Fibroblast of lung (primary cell): Measurements from ENCODE around the gene IKBIP. TPM values are rescaled to one million over a fixed set of nuclear protein-coding genes. Genes with fewer than 3 reads are reported as not detected.

ENCODE experiments used
- DNase-seq, 2 donors: peaks; one replicate each; pipeline versions ENCODE4 v3.0.0 to v3.0.0-alpha.2; 2010; ENCODE audit warnings: low read depth in 2 of 2
- H2AFZ ChIP-seq: 2 replicates; pipeline ENCODE4 v1.5.1; 2012; ENCODE audit warnings: low read length, control low read depth, inconsistent platforms
- H3K27ac ChIP-seq: 2 replicates; pipeline ENCODE4 v1.5.1; 2011; ENCODE audit warnings: low read length, control low read depth; ENCODE audit not compliant: insufficient read depth
- H3K27me3 ChIP-seq: 2 replicates; pipeline ENCODE4 v1.5.1; 2011; ENCODE audit warnings: mild to moderate bottlenecking, low read length; ENCODE audit not compliant: control insufficient read depth, insufficient read depth
- H3K36me3 ChIP-seq: 2 replicates; pipeline ENCODE4 v1.5.1; 2011; ENCODE audit warnings: low read length; ENCODE audit not compliant: control insufficient read depth, insufficient read depth
- H3K4me1 ChIP-seq: 2 replicates; pipeline ENCODE4 v1.5.1; 2011; ENCODE audit warnings: low read length; ENCODE audit not compliant: control insufficient read depth, insufficient read depth; ENCODE audit errors: extremely low read depth
- H3K4me2 ChIP-seq: 2 replicates; pipeline ENCODE4 v1.5.1; 2011; ENCODE audit warnings: low read length, control low read depth; ENCODE audit not compliant: insufficient read depth; ENCODE audit errors: extremely low read depth
- H3K4me3 ChIP-seq, 4 experiments: fragments of 200-600 bp in 1 of 4; sonication (generic) in 1 of 4; replicated peaks in 1 of 4; 2 replicates each; pipeline ENCODE4 v1.5.1; 2011 to 2016; ENCODE audit warnings: low read length in 4 of 4, low read depth in 3 of 4, mild to moderate bottlenecking in 3 of 4, control low read depth in 2 of 4, inconsistent platforms in 1 of 4, mixed read lengths in 1 of 4; ENCODE audit not compliant: insufficient read depth in 1 of 4; ENCODE audit errors: control extremely low read depth in 1 of 4
- H3K79me2 ChIP-seq: 2 replicates; pipeline ENCODE4 v1.5.1; 2012; ENCODE audit warnings: mild to moderate bottlenecking, low read length, inconsistent platforms; ENCODE audit not compliant: control insufficient read depth, insufficient read depth
- H3K9ac ChIP-seq: 2 replicates; pipeline ENCODE4 v1.5.1; 2011; ENCODE audit warnings: mild to moderate bottlenecking, low read length, control low read depth; ENCODE audit not compliant: insufficient read depth
- H3K9me3 ChIP-seq: 2 replicates; pipeline ENCODE4 v1.5.1; 2012; ENCODE audit warnings: low read depth, low read length; ENCODE audit not compliant: control insufficient read depth, insufficient read depth
- H4K20me1 ChIP-seq: 2 replicates; pipeline ENCODE4 v1.5.1; 2011; ENCODE audit warnings: low read length; ENCODE audit not compliant: control insufficient read depth, insufficient read depth; ENCODE audit errors: extremely low read depth
- EZH2 ChIP-seq: IDR thresholded peaks from 2 replicates; pipeline ENCODE4 v1.5.1; 2012; ENCODE audit warnings: low read length, control low read depth, mild to moderate bottlenecking; ENCODE audit errors: missing control alignments
- polyA plus RNA-seq, 2 donors: library from polyadenylated mRNA; depleted of rRNA in 1 of 2; stranded (reverse) in 1 of 2; unstranded in 1 of 2; fragments of >200 nt; gene quantifications; 2 replicates each; pipeline ENCODE4 v1.2.1, GENCODE V29; 2011 to 2012; ENCODE audit warnings: missing spikeins in 1 of 2
- total RNA-seq: library from RNA; depleted of rRNA; stranded (reverse); fragments of >200 nt; gene quantifications from 2 replicates; pipeline ENCODE4 v1.2.1, GENCODE V29; 2014
- TF ChIP-seq, protein P1 (sequence below), 2 donors: IDR thresholded peaks in 1 of 2; conservative IDR thresholded peaks in 1 of 2; 1 replicate in 1 of 2; 2 replicates in 1 of 2; pipeline ENCODE4 v1.5.1; 2011 to 2012; ENCODE audit warnings: low read length in 2 of 2, control low read depth in 1 of 2, inconsistent platforms in 1 of 2, low read depth in 1 of 2, mild to moderate bottlenecking in 1 of 2

IKBIP gene
- total and polyA plus RNA-seq, 2 donors (not counting 1 experiment from before 2014, with no cell fraction given), result 43.9 to 58.5 TPM

DNA sequence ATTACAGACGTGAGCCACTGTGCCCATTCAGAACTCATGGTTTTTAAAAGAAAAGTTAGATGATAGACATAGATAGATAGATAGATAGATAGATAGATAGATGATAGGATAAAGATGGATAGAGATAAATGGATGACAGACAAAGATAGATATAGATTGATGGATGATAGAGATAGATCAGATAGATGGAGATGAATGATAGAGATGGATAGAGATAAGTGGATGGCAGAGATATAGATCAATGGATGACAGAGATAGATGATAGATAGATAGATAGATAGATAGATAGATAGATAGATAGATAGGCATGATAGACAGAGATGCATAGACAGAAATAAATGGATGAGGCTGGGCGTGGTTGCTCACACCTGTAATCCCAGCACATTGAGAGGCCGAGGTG lies 64.8 kb downstream of the IKBIP start:
- no peak overlapping the region for H3K27ac ChIP-seq
- no peak for DNase-seq
- H3K79me2 ChIP-seq, result no peaks in the 10 kb centered on the region
- H2AFZ ChIP-seq, result no peak overlapping the region
- H3K27me3 ChIP-seq, result no peaks in the 10 kb centered on the region
- no peaks in the 10 kb centered on the region for H3K4me1 ChIP-seq
- H3K4me2 ChIP-seq, result no peak overlapping the region
- H4K20me1 ChIP-seq, result no peaks in the 10 kb centered on the region
- H3K36me3 ChIP-seq, result no peaks in the 10 kb centered on the region
- H3K9ac ChIP-seq, result no peak overlapping the region
- H3K9me3 ChIP-seq, result no peaks in the 10 kb centered on the region
- no peak overlapping the region for H3K4me3 ChIP-seq
- TF ChIP-seq, protein P1, sequence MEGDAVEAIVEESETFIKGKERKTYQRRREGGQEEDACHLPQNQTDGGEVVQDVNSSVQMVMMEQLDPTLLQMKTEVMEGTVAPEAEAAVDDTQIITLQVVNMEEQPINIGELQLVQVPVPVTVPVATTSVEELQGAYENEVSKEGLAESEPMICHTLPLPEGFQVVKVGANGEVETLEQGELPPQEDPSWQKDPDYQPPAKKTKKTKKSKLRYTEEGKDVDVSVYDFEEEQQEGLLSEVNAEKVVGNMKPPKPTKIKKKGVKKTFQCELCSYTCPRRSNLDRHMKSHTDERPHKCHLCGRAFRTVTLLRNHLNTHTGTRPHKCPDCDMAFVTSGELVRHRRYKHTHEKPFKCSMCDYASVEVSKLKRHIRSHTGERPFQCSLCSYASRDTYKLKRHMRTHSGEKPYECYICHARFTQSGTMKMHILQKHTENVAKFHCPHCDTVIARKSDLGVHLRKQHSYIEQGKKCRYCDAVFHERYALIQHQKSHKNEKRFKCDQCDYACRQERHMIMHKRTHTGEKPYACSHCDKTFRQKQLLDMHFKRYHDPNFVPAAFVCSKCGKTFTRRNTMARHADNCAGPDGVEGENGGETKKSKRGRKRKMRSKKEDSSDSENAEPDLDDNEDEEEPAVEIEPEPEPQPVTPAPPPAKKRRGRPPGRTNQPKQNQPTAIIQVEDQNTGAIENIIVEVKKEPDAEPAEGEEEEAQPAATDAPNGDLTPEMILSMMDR (conservative IDR thresholded peaks at IDR 0.05 in 1 of 2, IDR thresholded peaks at IDR 0.05 in 1 of 2; ENCODE audit: low read depth in 1 of 2, low read length in 2 of 2), result no peak
- no peak for TF ChIP-seq EZH2

DNA sequence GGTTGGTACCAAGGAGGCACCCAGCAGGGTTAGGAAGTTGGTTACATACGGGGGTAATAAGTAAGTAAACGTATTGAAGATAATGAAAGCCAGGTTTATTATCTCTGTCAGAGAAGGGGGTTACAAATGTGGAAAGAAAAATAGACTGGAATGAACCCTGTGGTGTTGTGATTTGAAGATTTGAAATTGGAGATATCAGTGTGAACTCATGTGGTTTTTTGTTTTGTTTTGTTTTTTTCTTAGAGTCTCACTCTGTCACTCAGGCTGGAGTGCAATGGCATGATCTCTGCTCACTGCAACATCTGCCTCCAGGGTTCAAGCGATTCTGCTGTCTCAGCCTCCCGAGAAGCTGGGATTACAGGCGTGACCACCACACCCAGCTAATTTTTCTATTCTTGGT lies 65.2 kb downstream of the IKBIP start:
- Histone ChIP-seq H3K9me3 (no peaks in the 10 kb centered on the region), H3K36me3 (no peaks in the 10 kb centered on the region), H3K4me1 (no peaks in the 10 kb centered on the region), H3K27me3 (no peaks in the 10 kb centered on the region), H3K79me2 (no peaks in the 10 kb centered on the region), H3K4me2 (no peak overlapping the region), H3K4me3 (no peak overlapping the region), H3K9ac (no peak overlapping the region), H2AFZ (no peak overlapping the region), H3K27ac (no peak overlapping the region), H4K20me1 (no peaks in the 10 kb centered on the region)
- TF ChIP-seq, protein P1 (conservative IDR thresholded peaks at IDR 0.05 in 1 of 2, IDR thresholded peaks at IDR 0.05 in 1 of 2; ENCODE audit: low read depth in 1 of 2, low read length in 2 of 2), result no peak
- TF ChIP-seq EZH2, result no peak
- DNase-seq, result no peak

DNA sequence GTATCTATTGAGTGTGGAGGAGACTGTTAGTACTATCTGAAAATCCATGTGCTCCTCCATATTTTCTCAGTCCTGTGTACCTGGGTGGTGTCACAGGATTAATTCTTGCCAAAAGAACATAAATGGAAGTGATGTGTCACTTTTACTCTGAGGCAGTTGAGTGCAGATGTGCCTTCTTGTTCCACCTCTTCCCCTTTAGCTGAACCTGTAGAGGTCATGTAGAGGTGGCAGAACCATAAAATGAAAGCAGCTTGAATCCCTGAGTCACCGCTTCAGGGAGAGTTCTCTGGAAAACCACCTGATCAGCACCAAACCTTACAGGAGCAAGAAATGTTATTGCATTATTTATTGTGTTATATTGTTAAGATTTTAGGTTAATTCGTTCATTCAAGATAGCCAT lies 65.8 kb downstream of the IKBIP start:
- no peak overlapping the region for H3K27ac ChIP-seq
- H3K36me3 ChIP-seq, result no peaks in the 10 kb centered on the region
- no peak overlapping the region for H3K4me3 ChIP-seq
- H3K79me2 ChIP-seq, result no peaks in the 10 kb centered on the region
- no peak overlapping the region for H2AFZ ChIP-seq
- peak in 1 of 2 donors; percentile 31 for DNase-seq
- no peaks in the 10 kb centered on the region for H3K27me3 ChIP-seq
- no peaks in the 10 kb centered on the region for H4K20me1 ChIP-seq
- TF ChIP-seq, protein P1 (conservative IDR thresholded peaks at IDR 0.05 in 1 of 2, IDR thresholded peaks at IDR 0.05 in 1 of 2; ENCODE audit: low read depth in 1 of 2, low read length in 2 of 2), result no peak
- no peak for TF ChIP-seq EZH2
- H3K9me3 ChIP-seq, result no peaks in the 10 kb centered on the region
- H3K9ac ChIP-seq, result no peak overlapping the region
- H3K4me2 ChIP-seq, result no peak overlapping the region
- H3K4me1 ChIP-seq, result no peaks in the 10 kb centered on the region
